ENCODE data around the gene CCNY. TPM values are rescaled to one million over a fixed set of nuclear protein-coding genes. Genes with fewer than 3 reads are reported as not detected.

CCNY gene
- total and polyA plus RNA-seq, 2 of the 4 experiments (the other 2 are of a cell fraction), result 38.0 to 131 TPM

- dilution Hi-C loops (cut with HindIII; ENCODE audit: low sequenced_read_pairs, unreplicated experiment), result no loop called here
- H4K8ac ChIP-seq (ENCODE audit: low read depth in 2 of 2, low read length in 2 of 2), result no peak overlapping the region
Observed at GRCh38 chr10:35508647-35509046, 172.3 kb downstream of the CCNY start.

More at GRCh38 chr10:35508647-35509046, 172.3 kb downstream of the CCNY start:
- in situ Hi-C loops (cut with MboI; ENCODE audit: low sequenced_read_pairs), result no loop called here
- Histone ChIP-seq H3K14ac (replicated peaks; ENCODE audit: low read depth, low read length) (no peak overlapping the region), H2AK5ac (ENCODE audit: low read depth, low read length) (no peak overlapping the region), H3K56ac (ENCODE audit: extremely low read depth, insufficient read depth, low read length) (no peak overlapping the region), H2BK5ac (ENCODE audit: low read depth, low read length, poor library complexity, severe bottlenecking) (no peak overlapping the region), H3K9me3 (ENCODE audit: control insufficient read depth, insufficient read depth, low read length) (no peaks in the 10 kb centered on the region), H3K36me3 (ENCODE audit: control insufficient read depth, insufficient read depth, low read length) (peaks cover 6% of the 10 kb centered on the region), H3K9ac (ENCODE audit: low read depth, low read length) (no peak overlapping the region), H2AK9ac (replicated peaks; ENCODE audit: low read depth, low read length, poor library complexity) (no peak overlapping the region), H3K27me3 (ENCODE audit: control insufficient read depth, insufficient read depth, low read length) (no peaks in the 10 kb centered on the region), H2AFZ (replicated peaks; ENCODE audit: low read length, poor library complexity) (no peak overlapping the region), H4K20me1 (ENCODE audit: insufficient read depth, low read length) (peaks cover 21% of the 10 kb centered on the region; the same call in 1 of the 2 replicates), H2BK15ac (ENCODE audit: low read depth, low read length) (no peak overlapping the region), H3K27ac (ENCODE audit: insufficient read depth, low read length) (no peak overlapping the region), H3K4ac (ENCODE audit: low read depth, low read length) (no peak overlapping the region), H3K4me1 (ENCODE audit: control insufficient read depth, insufficient read depth, low read length) (no peaks in the 10 kb centered on the region), H2BK20ac (ENCODE audit: low read depth, low read length) (no peak overlapping the region), H4K91ac (ENCODE audit: insufficient read depth, low read depth, low read length) (no peak overlapping the region), H3K4me2 (ENCODE audit: low read depth, low read length) (no peak overlapping the region), H3K9me1 (ENCODE audit: insufficient read depth, low read length) (peaks cover 24% of the 10 kb centered on the region), H2BK120ac (ENCODE audit: low read depth, low read length) (no peak overlapping the region), H3K18ac (ENCODE audit: low read depth, low read length) (no peak overlapping the region), H4K5ac (ENCODE audit: low read depth, low read length) (no peak overlapping the region), H3K23ac (ENCODE audit: low read depth, low read length) (no peak overlapping the region), H3K4me3 (ENCODE audit: insufficient read depth, low read depth, low read length) (no peak overlapping the region), H3K79me1 (ENCODE audit: low read depth in 1 of 2, low read length in 2 of 2) (peaks cover 27 to 62% of the 10 kb centered on the region in 2 experiments)
- no CpG with 5 or more reads among the region's 1 CpG for WGBS, 2 experiments (ENCODE audit: extremely low coverage in 2 of 2, insufficient read length in 1 of 2)
- no TSS peak for BruUV-seq (replicated peaks)
- CTCF ChIA-PET, result no interaction called here
- intact Hi-C loops (cut with micrococcal nuclease), result no loop called here
- DNase-seq (no peak), ATAC-seq (ENCODE audit: low read depth) (no peak)
- POLR2A ChIA-PET (ENCODE audit: unreplicated experiment), result no interaction called here
- TF ChIP-seq USF2 (IDR thresholded peaks at IDR 0.05; ENCODE audit: low read depth, low read length), result no peak
- TF ChIP-seq BHLHE40 (IDR thresholded peaks at IDR 0.05; ENCODE audit: low read depth, low read length), result no peak
- no peak for TF ChIP-seq RCOR1 (IDR thresholded peaks at IDR 0.05; ENCODE audit: insufficient replicate concordance, low read length)
- no peak for TF ChIP-seq CHD1 (IDR thresholded peaks at IDR 0.05; ENCODE audit: low read depth, low read length)
- TF ChIP-seq MXI1 (IDR thresholded peaks at IDR 0.05; ENCODE audit: borderline replicate concordance, low read depth, low read length), result no peak
